Peyer's patch (tissue), 4 donors: Measurements from ENCODE around the gene SCCPDH. TPM values are rescaled to one million over a fixed set of nuclear protein-coding genes. Genes with fewer than 3 reads are reported as not detected.
"Not testable (repeated sequence)": the region's sequence is repeated elsewhere in the genome, so short reads cannot be mapped to it uniquely, and the experiment has no call there.

Experiments used
- DNase-seq, 3 donors: peaks; one replicate each; pipeline ENCODE4 v3.0.0-alpha.2; 2017 to 2019
- H3K27ac ChIP-seq, 4 donors: fragments of 200-600 bp; sonication (generic); one replicate each; pipeline ENCODE4 v1.5.1; 2016 to 2019
- H3K27me3 ChIP-seq, 2 donors: fragments of 200-600 bp; sonication (generic); one replicate each; pipeline ENCODE4 v1.5.1; 2019
- H3K36me3 ChIP-seq, 3 donors: fragments of 200-600 bp; sonication (generic); one replicate each; pipeline ENCODE4 v1.5.1; 2016 to 2019
- H3K4me1 ChIP-seq, 4 donors: fragments of 200-600 bp; sonication (generic); one replicate each; pipeline ENCODE4 v1.5.1; 2016 to 2019
- H3K4me3 ChIP-seq, 4 donors: fragments of 200-600 bp; sonication (generic); 1 replicate in 3 of 4; 2 replicates in 1 of 4; pipeline ENCODE4 v1.5.1; 2016 to 2019; ENCODE audit warnings: mild to moderate bottlenecking in 1 of 4
- H3K9me3 ChIP-seq, 4 donors: fragments of 200-600 bp; sonication (generic); one replicate each; pipeline ENCODE4 v1.5.1; 2016 to 2019; ENCODE audit warnings: mild to moderate bottlenecking in 1 of 4
- CTCF ChIP-seq, 6 experiments: fragments of 450-650 bp in 4 of 6; fragments of 200-600 bp in 2 of 6; sonication (generic) in 1 of 6; IDR thresholded peaks; one replicate each; pipeline ENCODE4 v1.5.1; 2017 to 2019; ENCODE audit warnings: antibody characterized with exemption in 6 of 6, mild to moderate bottlenecking in 3 of 6, moderate library complexity in 1 of 6
- POLR2A ChIP-seq, 2 donors: fragments of 450-650 bp; IDR thresholded peaks; one replicate each; pipeline ENCODE4 v1.5.1; 2017; ENCODE audit warnings: antibody characterized with exemption in 2 of 2, mild to moderate bottlenecking in 2 of 2, moderate library complexity in 2 of 2
- small RNA-seq, 2 donors: library from RNA; depleted of rRNA; stranded (forward); fragments of <200 nt; gene quantifications; one replicate each; pipeline ENCODE3, GENCODE V24; 2016
- total RNA-seq, 4 donors: library from RNA; depleted of rRNA; stranded (reverse); fragments of >200 nt; gene quantifications; one replicate each; pipeline ENCODE4 v1.1.0, GENCODE V29; 2016

Gene SCCPDH
- total RNA-seq, 4 donors from 2014 or later: 14.0 to 67.1 (median 33.9) TPM

- Histone ChIP-seq H3K4me3 (no peak overlapping the region), H3K4me1 (no peaks in the 10 kb centered on the region), H3K36me3 (no peaks in the 10 kb centered on the region), H3K9me3 (no peaks in the 10 kb centered on the region), H3K27ac (no peak overlapping the region), H3K27me3 (no peaks in the 10 kb centered on the region)
- DNase-seq: no peak
- TF ChIP-seq CTCF (IDR thresholded peaks at IDR 0.05) (no peak), POLR2A (IDR thresholded peaks at IDR 0.05) (no peak)
Observed at GRCh38 chr1:246811985-246812384, 87.8 kb downstream of the SCCPDH start.

GRCh38 chr1:246813325-246813724 lies 89.1 kb downstream of the SCCPDH start:
- H3K36me3 ChIP-seq, H3K9me3 ChIP-seq, H3K4me1 ChIP-seq, DNase-seq, H3K4me3 ChIP-seq, H3K27me3 ChIP-seq, H3K27ac ChIP-seq: not testable (repeated sequence)

GRCh38 chr1:246814890-246815289 lies 90.7 kb downstream of the SCCPDH start:
- H3K4me1 ChIP-seq: no peaks in the 10 kb centered on the region
- no peak overlapping the region for H3K27ac ChIP-seq
- H3K27me3 ChIP-seq: no peaks in the 10 kb centered on the region
- H3K4me3 ChIP-seq: no peak overlapping the region
- no peak for DNase-seq
- H3K9me3 ChIP-seq: no peaks in the 10 kb centered on the region
- no peaks in the 10 kb centered on the region for H3K36me3 ChIP-seq
- TF ChIP-seq POLR2A (IDR thresholded peaks at IDR 0.05): no peak
- no peak for TF ChIP-seq CTCF (IDR thresholded peaks at IDR 0.05)

- Histone ChIP-seq H3K27ac (no peak overlapping the region), H3K4me3 (no peak overlapping the region), H3K27me3 (no peaks in the 10 kb centered on the region), H3K9me3 (no peaks in the 10 kb centered on the region), H3K4me1 (no peaks in the 10 kb centered on the region), H3K36me3 (no peaks in the 10 kb centered on the region)
- no peak for DNase-seq
- TF ChIP-seq POLR2A (IDR thresholded peaks at IDR 0.05) (no peak), CTCF (IDR thresholded peaks at IDR 0.05) (no peak)
Observed at GRCh38 chr1:246815693-246816270, 91.6 kb downstream of the SCCPDH start.

Small RNAs within 50 kb of the gene (small RNA-seq; reads per million reads assigned to genes)
- 0 reads per million in 2 donors for gene AC113174.1

Other genes starting within 250 kb of the SCCPDH start
- 10 to 100 TPM; 19.8 to 55.3 (median 26.9) TPM for gene SMYD3, start 217.1 kb upstream of the SCCPDH start, total RNA-seq
- gene TFB2M, start 158.1 kb upstream of the SCCPDH start, total RNA-seq: 1 to 10 TPM; 5.6 to 8.4 (median 6.5) TPM
- 10 to 100 TPM; 62.0 to 75.7 (median 69.8) TPM for gene CNST, start 158.0 kb upstream of the SCCPDH start, total RNA-seq
- gene AHCTF1, start 207.5 kb downstream of the SCCPDH start, total RNA-seq: 10 to 100 TPM; 20.3 to 51.2 (median 29.9) TPM